ENCODE results near the gene DUOXA2. TPM values are rescaled to one million over a fixed set of nuclear protein-coding genes. Genes with fewer than 3 reads are reported as not detected.

The DUOXA2 gene
- total RNA-seq, 4 donors from 2014 or later = not detected

DNA sequence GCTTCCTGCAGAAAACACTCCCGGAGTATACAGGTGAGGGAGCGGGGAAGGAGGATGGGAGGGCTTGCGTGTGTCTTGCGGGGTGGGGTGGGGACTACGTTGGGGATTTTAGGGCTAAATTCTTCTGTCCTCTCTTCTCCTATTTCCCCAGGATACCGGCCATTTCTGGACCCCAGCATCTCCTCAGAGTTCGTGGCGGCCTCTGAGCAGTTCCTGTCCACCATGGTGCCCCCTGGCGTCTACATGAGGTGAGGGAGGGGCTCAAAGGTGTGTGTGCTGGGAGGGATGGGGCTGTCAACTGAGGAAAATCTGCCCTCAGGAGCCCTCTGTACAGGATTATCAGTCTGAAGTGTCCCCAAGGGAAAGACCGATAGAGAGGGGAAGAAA lies 22.2 kb downstream of the DUOXA2 start:
- H3K36me3 ChIP-seq = no peaks in the 10 kb centered on the region
- intact Hi-C loops (cut with DNase I; ENCODE audit: low total_unique reads) = no loop called here
- H3K4me1 ChIP-seq = peaks cover 0 to 3% of the 10 kb centered on the region in 2 donors
- TF ChIP-seq, protein P1, sequence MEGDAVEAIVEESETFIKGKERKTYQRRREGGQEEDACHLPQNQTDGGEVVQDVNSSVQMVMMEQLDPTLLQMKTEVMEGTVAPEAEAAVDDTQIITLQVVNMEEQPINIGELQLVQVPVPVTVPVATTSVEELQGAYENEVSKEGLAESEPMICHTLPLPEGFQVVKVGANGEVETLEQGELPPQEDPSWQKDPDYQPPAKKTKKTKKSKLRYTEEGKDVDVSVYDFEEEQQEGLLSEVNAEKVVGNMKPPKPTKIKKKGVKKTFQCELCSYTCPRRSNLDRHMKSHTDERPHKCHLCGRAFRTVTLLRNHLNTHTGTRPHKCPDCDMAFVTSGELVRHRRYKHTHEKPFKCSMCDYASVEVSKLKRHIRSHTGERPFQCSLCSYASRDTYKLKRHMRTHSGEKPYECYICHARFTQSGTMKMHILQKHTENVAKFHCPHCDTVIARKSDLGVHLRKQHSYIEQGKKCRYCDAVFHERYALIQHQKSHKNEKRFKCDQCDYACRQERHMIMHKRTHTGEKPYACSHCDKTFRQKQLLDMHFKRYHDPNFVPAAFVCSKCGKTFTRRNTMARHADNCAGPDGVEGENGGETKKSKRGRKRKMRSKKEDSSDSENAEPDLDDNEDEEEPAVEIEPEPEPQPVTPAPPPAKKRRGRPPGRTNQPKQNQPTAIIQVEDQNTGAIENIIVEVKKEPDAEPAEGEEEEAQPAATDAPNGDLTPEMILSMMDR (IDR thresholded peaks at IDR 0.05) = no peak
- no peaks in the 10 kb centered on the region for H3K9me3 ChIP-seq
- DNase-seq = no peak
- H3K4me3 ChIP-seq = no peak overlapping the region
- peaks cover 8 to 16% of the 10 kb centered on the region in 2 donors for H3K27me3 ChIP-seq
- H3K27ac ChIP-seq = no peak overlapping the region

DNA sequence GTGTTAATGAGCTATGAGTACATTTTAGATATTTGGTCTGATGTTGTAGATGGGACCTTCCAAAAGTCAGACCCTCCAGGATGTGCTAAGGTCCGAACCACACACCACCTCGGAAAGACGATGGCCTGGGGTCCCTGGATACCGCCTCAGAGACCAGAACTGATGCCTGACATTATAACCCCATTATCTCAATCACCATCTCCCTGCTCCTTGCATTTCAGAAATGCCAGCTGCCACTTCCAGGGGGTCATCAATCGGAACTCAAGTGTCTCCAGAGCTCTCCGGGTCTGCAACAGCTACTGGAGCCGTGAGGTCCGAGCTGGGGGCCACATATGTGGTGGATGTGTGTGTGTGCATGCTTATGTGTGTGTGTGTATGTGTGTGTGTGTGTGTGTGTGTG lies 23.6 kb downstream of the DUOXA2 start:
- peaks cover 8 to 16% of the 10 kb centered on the region in 2 donors for H3K27me3 ChIP-seq
- no peaks in the 10 kb centered on the region for H3K9me3 ChIP-seq
- no peak overlapping the region for H3K27ac ChIP-seq
- TF ChIP-seq, protein P1 (IDR thresholded peaks at IDR 0.05) = no peak
- TF ChIP-seq POLR2A (IDR thresholded peaks at IDR 0.05) = no peak
- DNase-seq = no peak
- no peak overlapping the region for H3K4me3 ChIP-seq
- H3K36me3 ChIP-seq = no peaks in the 10 kb centered on the region
- intact Hi-C loops (cut with DNase I; ENCODE audit: low total_unique reads) = no loop called here
- peaks cover 0 to 3% of the 10 kb centered on the region in 2 donors for H3K4me1 ChIP-seq

DNA sequence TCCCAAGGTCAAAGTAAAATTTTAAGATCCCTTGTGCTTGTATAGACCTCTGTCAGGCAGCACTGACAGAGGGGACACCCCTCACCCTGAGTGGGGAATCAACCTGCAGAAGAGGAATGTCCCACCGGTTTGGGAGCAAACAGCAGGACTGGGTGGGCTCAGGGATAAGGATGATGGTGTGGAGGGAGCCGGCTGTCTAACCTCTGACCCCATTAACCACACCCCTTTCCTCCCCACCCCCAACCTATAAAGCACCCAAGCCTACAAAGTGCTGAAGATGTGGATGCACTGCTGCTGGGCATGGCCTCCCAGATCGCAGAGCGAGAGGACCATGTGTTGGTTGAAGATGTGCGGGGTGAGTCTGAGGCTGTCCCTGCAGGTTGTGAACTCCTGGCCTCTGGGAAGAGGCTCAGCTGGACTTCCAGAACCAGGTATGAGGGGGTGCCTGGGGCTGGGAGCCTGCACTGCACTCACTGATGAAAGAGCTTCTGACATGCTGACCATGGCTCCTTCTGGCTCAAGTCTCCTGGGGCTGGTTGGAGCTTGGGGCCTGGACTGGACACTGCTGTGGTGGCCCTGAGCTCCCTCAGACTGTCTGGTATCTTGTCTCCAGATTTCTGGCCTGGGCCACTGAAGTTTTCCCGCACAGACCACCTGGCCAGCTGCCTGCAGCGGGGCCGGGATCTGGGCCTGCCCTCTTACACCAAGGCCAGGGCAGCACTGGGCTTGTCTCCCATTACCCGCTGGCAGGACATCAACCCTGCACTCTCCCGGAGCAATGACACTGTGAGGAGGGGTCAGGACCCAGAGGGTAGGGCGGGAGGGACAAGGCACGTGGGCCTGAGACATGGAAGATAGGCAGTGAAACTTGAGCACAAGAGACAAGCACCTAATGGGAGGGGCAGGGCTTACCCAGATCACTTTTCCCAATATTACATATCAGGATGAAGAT lies 25.0 kb downstream of the DUOXA2 start:
- no peaks in the 10 kb centered on the region for H3K36me3 ChIP-seq
- TF ChIP-seq POLR2A (IDR thresholded peaks at IDR 0.05) = no peak
- TF ChIP-seq, protein P1 (IDR thresholded peaks at IDR 0.05) = no peak
- intact Hi-C loops (cut with DNase I; ENCODE audit: low total_unique reads) = no loop called here
- H3K4me1 ChIP-seq = peaks cover 0 to 3% of the 10 kb centered on the region in 2 donors
- no peak overlapping the region for H3K27ac ChIP-seq
- no peak for DNase-seq
- no peak overlapping the region for H3K4me3 ChIP-seq
- H3K27me3 ChIP-seq = peaks cover 8 to 16% of the 10 kb centered on the region in 2 donors
- H3K9me3 ChIP-seq = no peaks in the 10 kb centered on the region

DNA sequence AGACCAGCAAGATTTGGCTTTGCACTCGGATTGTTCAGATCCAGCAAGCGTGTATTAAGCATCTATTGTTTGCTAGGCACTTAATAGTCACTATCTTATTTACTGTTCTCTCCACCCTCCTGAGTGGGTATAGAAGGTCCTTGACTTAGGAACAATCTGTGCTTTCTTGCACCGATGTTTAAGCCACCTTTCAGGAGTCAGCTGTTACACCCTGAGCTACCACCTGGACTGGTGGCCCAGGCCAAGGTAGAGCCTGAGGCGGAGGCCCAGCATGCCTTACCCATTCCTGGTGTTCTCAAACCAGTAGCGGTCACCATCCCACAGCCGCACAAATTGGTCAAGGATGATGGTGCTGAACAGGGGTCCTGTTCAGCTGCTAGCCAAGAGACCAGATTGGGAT lies 25.6 kb downstream of the DUOXA2 start:
- H3K36me3 ChIP-seq = no peaks in the 10 kb centered on the region
- no peak overlapping the region for H3K27ac ChIP-seq
- peaks cover 7 to 12% of the 10 kb centered on the region in 2 donors for H3K27me3 ChIP-seq
- H3K4me3 ChIP-seq = no peak overlapping the region
- TF ChIP-seq, protein P1 (IDR thresholded peaks at IDR 0.05) = no peak
- no peak for TF ChIP-seq POLR2A (IDR thresholded peaks at IDR 0.05)
- no peak for DNase-seq
- peaks cover 0 to 3% of the 10 kb centered on the region in 2 donors for H3K4me1 ChIP-seq
- intact Hi-C loops (cut with DNase I; ENCODE audit: low total_unique reads) = no loop called here
- no peaks in the 10 kb centered on the region for H3K9me3 ChIP-seq

DNA sequence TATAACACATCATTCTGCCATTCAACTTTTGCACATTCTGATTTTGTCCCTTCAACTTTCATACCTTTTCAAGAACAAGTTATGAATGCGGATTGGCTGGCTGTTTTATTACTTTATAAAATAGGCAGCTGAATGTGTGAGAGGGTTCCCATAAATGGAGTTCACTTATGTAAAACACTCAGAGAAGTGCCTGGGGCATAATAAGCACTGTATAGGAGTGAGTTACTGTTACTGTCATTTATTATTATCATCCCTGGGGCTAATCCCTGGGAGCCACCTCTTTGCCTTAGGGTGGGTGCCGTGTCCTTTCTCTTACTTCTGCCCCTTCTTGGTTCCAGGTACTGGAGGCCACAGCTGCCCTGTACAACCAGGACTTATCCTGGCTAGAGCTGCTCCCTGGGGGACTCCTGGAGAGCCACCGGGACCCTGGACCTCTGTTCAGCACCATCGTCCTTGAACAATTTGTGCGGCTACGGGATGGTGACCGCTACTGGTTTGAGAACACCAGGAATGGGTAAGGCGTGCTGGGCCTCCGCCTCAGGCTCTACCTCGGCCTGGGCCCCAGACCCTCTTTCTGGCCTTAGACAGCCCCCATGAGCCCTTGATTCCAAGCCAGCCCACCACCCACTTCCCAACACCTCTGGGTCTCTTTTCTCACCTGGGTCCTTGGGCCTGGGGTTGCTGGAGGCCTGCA lies 26.6 kb downstream of the DUOXA2 start:
- Histone ChIP-seq H3K4me3 (no peak overlapping the region), H3K4me1 (no peaks in the 10 kb centered on the region), H3K27me3 (peaks cover 0 to 8% of the 10 kb centered on the region in 2 donors), H3K36me3 (no peaks in the 10 kb centered on the region), H3K27ac (no peak overlapping the region), H3K9me3 (no peaks in the 10 kb centered on the region)
- intact Hi-C loops (cut with DNase I; ENCODE audit: low total_unique reads) = no loop called here
- DNase-seq = no peak
- no peak for TF ChIP-seq POLR2A (IDR thresholded peaks at IDR 0.05)
